HG03103 (cell line): ENCODE measurements around the gene ZFAND3.
"Not testable (repeated sequence)": the region's sequence is repeated elsewhere in the genome, so short reads cannot be mapped to it uniquely, and the experiment has no call there.

Source experiments
- ATAC-seq: cut with Tn5 transposase; IDR thresholded peaks from one replicate; pipeline ENCODE4 v1.9.1; 2021; ENCODE audit warnings: low read depth; ENCODE audit not compliant: unreplicated experiment

The ZFAND3 gene

GRCh38 chr6:37928217-37928616 lies 108.7 kb downstream of the ZFAND3 start:
- no peak for ATAC-seq

- no peak for ATAC-seq
These were observed 110.9 kb downstream of the ZFAND3 start for GRCh38 chr6:37930288-37930971.

- ATAC-seq, result no peak
These were observed 111.5 kb downstream of the ZFAND3 start for GRCh38 chr6:37931066-37931465.

DNA sequence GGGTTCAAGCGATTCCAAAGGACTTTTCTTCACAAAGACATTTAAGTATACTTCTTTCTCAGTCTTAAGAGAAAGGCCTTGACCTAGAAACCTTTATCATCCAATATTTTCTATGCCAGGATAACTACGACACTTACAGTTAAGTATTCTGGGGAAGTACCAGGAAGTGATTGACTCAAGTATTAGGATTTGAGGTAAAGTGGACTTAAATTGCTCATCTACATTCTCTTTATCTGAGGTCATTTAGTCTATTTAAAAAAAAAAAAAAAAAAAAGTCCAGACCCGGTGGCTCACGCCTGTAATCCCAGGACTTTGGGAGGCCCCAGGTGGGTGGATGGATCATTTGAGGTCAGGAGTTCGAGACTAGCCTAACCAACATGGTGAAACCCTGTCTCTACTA lies 114.7 kb downstream of the ZFAND3 start:
- ATAC-seq, result no peak

GRCh38 chr6:37936150-37936549 lies 116.6 kb downstream of the ZFAND3 start:
- ATAC-seq, result no peak

DNA sequence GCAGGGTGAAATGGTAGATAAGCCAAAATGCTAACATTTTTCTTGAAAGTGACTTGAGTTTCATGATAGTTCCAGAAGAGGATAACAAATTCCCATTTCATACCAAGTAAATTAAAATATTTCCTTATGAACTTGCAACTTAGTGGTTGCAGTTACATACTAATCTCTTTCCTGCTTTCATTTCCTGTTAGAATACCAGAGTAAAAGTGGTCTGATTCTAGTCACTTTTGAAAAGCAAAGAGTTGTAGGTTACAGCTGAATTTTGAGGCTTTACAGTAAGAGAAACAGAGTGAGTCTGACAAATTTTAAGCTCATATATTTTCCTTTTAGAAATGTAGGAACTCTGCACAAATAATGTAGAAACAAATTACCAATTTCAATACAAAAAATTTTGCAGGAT lies 117.4 kb downstream of the ZFAND3 start:
- ATAC-seq, result no peak

DNA sequence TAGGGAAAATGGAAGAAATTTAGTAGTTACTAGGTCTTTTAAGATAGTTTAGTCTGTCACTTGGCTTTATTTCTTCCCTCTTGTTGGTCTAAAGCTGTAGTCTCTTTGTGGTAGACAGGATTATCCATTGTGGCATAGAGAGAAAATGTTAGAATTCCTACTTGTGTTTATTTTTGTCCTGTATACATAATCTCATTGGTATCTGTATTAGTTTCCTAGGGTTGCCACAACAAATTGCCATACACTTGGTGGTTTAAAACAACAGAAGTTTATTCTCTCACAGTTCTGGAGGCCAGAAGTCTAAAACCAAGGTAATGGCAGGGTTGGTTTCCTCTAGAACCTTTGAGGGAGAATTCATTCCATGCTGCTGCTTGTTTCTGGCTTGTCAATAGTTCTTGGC lies 119.4 kb downstream of the ZFAND3 start:
- no peak for ATAC-seq

DNA sequence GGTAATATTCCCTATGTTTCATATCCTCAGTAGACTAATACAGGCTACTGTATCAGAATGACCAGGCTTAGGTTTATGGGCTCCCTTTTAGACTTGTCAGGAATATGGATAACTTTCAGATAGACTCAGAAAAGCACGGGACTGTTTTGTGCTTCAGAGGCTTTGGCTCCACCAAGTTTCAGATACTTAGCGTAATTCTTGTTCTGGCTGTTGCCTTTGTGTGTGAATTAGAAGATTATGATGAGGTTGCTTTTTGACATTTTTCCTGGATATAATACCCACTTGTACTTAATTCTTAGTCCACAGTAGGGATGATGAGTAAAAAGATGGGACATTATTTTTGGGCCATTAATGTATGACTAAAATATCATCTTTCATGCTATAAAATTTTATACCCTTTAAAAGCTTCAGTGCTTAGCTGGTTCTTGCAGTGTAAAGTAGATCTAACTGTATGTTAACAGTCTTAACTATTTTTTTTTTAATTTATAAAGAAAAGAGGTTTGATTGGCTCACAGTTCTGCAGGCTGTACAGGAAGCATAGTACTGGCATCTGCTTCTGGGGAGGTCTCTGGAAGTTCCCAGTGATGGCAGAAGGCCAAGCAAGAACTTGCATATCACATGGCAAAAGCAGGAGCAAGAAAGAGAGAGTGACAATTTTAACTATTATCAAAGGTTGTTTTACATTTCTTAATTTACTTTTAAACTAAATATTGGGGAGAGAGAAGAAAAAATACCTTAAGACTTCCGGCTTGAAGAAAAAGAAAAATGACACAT lies 120.7 kb downstream of the ZFAND3 start:
- ATAC-seq, result no peak

- no peak for ATAC-seq
These were observed 122.3 kb downstream of the ZFAND3 start for GRCh38 chr6:37941871-37942270.

- ATAC-seq, result no peak
These were observed 123.3 kb downstream of the ZFAND3 start for GRCh38 chr6:37942606-37943376.

- ATAC-seq, result no peak
These were observed 124.0 kb downstream of the ZFAND3 start for GRCh38 chr6:37943436-37944058.

- ATAC-seq, result no peak
These were observed 126.5 kb downstream of the ZFAND3 start for GRCh38 chr6:37946057-37946456.

- ATAC-seq, result no peak
These were observed 127.9 kb downstream of the ZFAND3 start for GRCh38 chr6:37947468-37947867.

DNA sequence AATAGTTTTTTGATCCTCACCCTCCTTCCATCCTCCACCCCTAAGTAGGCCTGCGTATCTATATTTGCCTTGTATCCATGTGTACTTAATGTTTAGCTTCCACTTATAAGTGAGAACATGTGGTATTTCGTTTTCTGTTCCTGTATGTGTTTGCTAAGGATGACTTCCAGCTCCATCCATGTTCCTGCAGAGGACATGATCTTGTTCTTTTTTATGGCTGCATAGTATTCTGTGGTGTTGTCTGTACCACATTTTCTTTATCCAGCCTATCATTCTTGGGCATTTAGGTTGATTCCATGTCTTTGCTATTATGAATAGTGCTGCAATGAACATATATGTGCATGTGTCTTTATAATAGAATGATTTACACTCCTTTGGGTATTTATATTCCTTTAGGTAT lies 129.1 kb downstream of the ZFAND3 start:
- ATAC-seq, result not testable (repeated sequence)

GRCh38 chr6:37952027-37952426 lies 132.5 kb downstream of the ZFAND3 start:
- ATAC-seq, result no peak

- ATAC-seq, result no peak
These were observed 135.3 kb downstream of the ZFAND3 start for GRCh38 chr6:37954791-37955190.

DNA sequence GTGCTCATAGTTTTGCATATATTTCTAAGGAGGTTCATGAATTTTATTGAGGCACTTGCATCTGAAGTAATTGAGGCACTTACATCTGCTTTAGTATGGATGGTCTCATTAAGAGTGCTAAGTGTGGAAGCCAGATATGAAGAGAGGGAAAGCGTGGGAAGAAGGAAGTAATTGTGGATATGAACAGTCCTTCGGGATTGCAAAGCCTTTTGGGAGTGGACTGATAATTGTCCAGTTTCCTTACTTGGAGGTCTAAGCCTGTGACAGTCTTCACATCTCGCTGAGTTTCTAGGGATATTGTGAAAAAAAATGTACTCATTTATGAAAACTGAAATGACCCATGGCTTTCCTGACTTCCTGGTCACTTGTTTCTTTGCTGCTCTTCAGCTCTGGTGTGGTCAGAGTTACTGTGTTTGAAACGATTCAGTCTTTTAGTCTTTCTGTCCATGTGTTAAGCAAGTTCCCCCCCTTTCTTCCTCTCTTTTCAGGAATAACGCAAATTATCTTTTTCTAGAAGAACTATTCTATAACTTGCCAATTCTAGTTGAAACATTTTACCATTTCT lies 137.3 kb downstream of the ZFAND3 start:
- ATAC-seq, result no peak

DNA sequence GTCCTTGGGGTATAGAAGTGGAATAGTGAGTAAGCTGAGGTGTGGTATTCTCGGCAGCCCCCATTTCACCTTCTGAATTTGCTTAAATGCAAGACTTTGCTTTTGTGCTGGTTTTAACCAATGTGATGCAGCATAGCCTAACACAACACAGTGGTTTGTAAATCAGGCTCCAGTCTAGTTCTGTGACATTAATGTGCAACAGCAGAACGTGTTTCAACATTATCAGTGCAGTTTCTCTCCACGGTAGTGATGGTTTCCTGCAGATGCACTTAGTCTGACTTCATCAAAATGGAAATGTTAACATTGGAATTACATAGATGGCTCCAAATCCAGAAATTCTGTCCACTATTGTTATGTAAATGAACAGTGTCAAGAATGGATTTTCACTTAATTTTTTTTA lies 139.5 kb downstream of the ZFAND3 start:
- ATAC-seq, result no peak

- no peak for ATAC-seq
These were observed 140.8 kb downstream of the ZFAND3 start for GRCh38 chr6:37960139-37960935.
